ENCODE measurements around the gene PPP6R3.
A peak's percentile ranks its signal among the peaks of the same experiment; 100 is the strongest.
"Not testable (repeated sequence)": the region's sequence is repeated elsewhere in the genome, so short reads cannot be mapped to it uniquely, and the experiment has no call there.

The PPP6R3 gene

GRCh38 chr11:68459886-68460740, 439 bp upstream of the PPP6R3 start:
- DNase-seq: peak; percentile 100

- no peak for DNase-seq
Observed at GRCh38 chr11:68461575-68461917, 994 bp downstream of the PPP6R3 start.

- DNase-seq: no peak
Observed at GRCh38 chr11:68463714-68464113, 3.2 kb downstream of the PPP6R3 start.

- DNase-seq: no peak
Observed at GRCh38 chr11:68467201-68467834, 6.8 kb downstream of the PPP6R3 start.

- DNase-seq: no peak
Observed at GRCh38 chr11:68468217-68468828, 7.8 kb downstream of the PPP6R3 start.

GRCh38 chr11:68469122-68469521, 8.6 kb downstream of the PPP6R3 start:
- no peak for DNase-seq

GRCh38 chr11:68469642-68470041, 9.1 kb downstream of the PPP6R3 start:
- DNase-seq: no peak

GRCh38 chr11:68470304-68470811, 9.8 kb downstream of the PPP6R3 start:
- DNase-seq: no peak

GRCh38 chr11:68471360-68472340, 11.1 kb downstream of the PPP6R3 start:
- DNase-seq: no peak

GRCh38 chr11:68472778-68473177, 12.2 kb downstream of the PPP6R3 start:
- no peak for DNase-seq

GRCh38 chr11:68473693-68474092, 13.1 kb downstream of the PPP6R3 start:
- DNase-seq: no peak

GRCh38 chr11:68475626-68476025, 15.1 kb downstream of the PPP6R3 start:
- not testable (repeated sequence) for DNase-seq

GRCh38 chr11:68479390-68479789, 18.8 kb downstream of the PPP6R3 start:
- no peak for DNase-seq

GRCh38 chr11:68480193-68480592, 19.6 kb downstream of the PPP6R3 start:
- DNase-seq: no peak

- no peak for DNase-seq
Observed at GRCh38 chr11:68480852-68481510, 20.4 kb downstream of the PPP6R3 start.

GRCh38 chr11:68481579-68482240, 21.2 kb downstream of the PPP6R3 start:
- DNase-seq: no peak

GRCh38 chr11:68488623-68489022, 28.1 kb downstream of the PPP6R3 start:
- DNase-seq: no peak

GRCh38 chr11:68495220-68495729, 34.7 kb downstream of the PPP6R3 start:
- DNase-seq: no peak

- no peak for DNase-seq
Observed at GRCh38 chr11:68495872-68496271, 35.3 kb downstream of the PPP6R3 start.

GRCh38 chr11:68497761-68498160, 37.2 kb downstream of the PPP6R3 start:
- DNase-seq: no peak

GRCh38 chr11:68498321-68498720, 37.8 kb downstream of the PPP6R3 start:
- no peak for DNase-seq
